IMR-90 (cell line): Measurements from ENCODE around the gene LEKR1.

Experiments
- BHLHE40 ChIP-seq: fragments of 150-350 bp; IDR thresholded peaks from 2 replicates; pipeline ENCODE4 v1.6.1; 2016; ENCODE audit warnings: mild to moderate bottlenecking, low read depth, low read length
- CEBPB ChIP-seq: IDR thresholded peaks from 2 replicates; pipeline ENCODE4 v1.6.1; 2012; ENCODE audit warnings: low read depth, low read length, improper control_type of control experiment
- CHD1 ChIP-seq: IDR thresholded peaks from 2 replicates; pipeline ENCODE4 v1.6.1; 2012; ENCODE audit warnings: low read depth, low read length, improper control_type of control experiment
- MAFK ChIP-seq: IDR thresholded peaks from 2 replicates; pipeline ENCODE4 v1.6.1; 2012; ENCODE audit warnings: low read depth, low read length, improper control_type of control experiment
- MAZ ChIP-seq: IDR thresholded peaks from 2 replicates; pipeline ENCODE4 v1.6.1; 2012; ENCODE audit warnings: low read depth, mild to moderate bottlenecking, low read length, improper control_type of control experiment, moderate library complexity, borderline replicate concordance
- MXI1 ChIP-seq: IDR thresholded peaks from 2 replicates; pipeline ENCODE4 v1.6.1; 2012; ENCODE audit warnings: low read depth, mild to moderate bottlenecking, low read length, moderate library complexity, borderline replicate concordance
- NFE2L2 ChIP-seq: fragments of 150-350 bp; IDR thresholded peaks from 2 replicates; pipeline ENCODE4 v1.6.1; 2016; ENCODE audit warnings: low read depth, mild to moderate bottlenecking, low read length
- POLR2A ChIP-seq: IDR thresholded peaks from 2 replicates; pipeline ENCODE4 v1.6.1; 2012; ENCODE audit warnings: mild to moderate bottlenecking, low read depth, low read length
- RCOR1 ChIP-seq: IDR thresholded peaks from 2 replicates; pipeline ENCODE4 v1.6.1; 2012; ENCODE audit warnings: mild to moderate bottlenecking, low read length, improper control_type of control experiment; ENCODE audit not compliant: insufficient replicate concordance
- RFX5 ChIP-seq: IDR thresholded peaks from 2 replicates; pipeline ENCODE4 v1.8.0; 2012; ENCODE audit warnings: low read depth, mild to moderate bottlenecking, low read length, moderate library complexity
- SMC3 ChIP-seq: fragments of 150-350 bp; IDR thresholded peaks from 2 replicates; pipeline ENCODE4 v1.6.1; 2016; ENCODE audit warnings: low read depth, mild to moderate bottlenecking, antibody characterized with exemption, low read length, moderate library complexity
- TF ChIP-seq, protein P1 (sequence below): conservative IDR thresholded peaks from 2 replicates; pipeline ENCODE4 v1.5.1; 2012; ENCODE audit warnings: mild to moderate bottlenecking, low read depth, low read length, improper control_type of control experiment

DNA sequence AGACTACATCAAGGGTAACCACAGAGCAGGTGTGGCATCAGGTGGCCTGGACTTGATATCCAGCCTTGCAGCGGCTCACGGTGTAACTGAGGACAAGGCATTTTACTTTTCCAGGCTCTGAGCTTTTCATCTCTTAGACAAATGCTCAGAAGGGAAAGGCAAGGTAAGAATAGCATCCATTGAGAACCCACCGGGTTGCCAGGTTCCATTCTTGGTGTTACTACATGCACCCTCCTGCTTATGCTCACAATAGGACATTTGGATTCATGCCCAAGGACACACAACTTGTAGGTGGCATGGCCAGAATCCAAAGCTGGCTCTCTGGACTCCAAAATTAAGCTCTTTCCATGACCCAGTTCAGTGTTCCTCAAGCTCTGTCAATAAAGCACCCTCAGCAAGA lies 248.3 kb downstream of the LEKR1 start:
- TF ChIP-seq, protein P1, sequence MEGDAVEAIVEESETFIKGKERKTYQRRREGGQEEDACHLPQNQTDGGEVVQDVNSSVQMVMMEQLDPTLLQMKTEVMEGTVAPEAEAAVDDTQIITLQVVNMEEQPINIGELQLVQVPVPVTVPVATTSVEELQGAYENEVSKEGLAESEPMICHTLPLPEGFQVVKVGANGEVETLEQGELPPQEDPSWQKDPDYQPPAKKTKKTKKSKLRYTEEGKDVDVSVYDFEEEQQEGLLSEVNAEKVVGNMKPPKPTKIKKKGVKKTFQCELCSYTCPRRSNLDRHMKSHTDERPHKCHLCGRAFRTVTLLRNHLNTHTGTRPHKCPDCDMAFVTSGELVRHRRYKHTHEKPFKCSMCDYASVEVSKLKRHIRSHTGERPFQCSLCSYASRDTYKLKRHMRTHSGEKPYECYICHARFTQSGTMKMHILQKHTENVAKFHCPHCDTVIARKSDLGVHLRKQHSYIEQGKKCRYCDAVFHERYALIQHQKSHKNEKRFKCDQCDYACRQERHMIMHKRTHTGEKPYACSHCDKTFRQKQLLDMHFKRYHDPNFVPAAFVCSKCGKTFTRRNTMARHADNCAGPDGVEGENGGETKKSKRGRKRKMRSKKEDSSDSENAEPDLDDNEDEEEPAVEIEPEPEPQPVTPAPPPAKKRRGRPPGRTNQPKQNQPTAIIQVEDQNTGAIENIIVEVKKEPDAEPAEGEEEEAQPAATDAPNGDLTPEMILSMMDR = no peak
- TF ChIP-seq POLR2A (no peak), NFE2L2 (no peak), CHD1 (no peak), RFX5 (no peak), RCOR1 (no peak), MXI1 (no peak), BHLHE40 (no peak), MAFK (no peak), MAZ (no peak), CEBPB (no peak), SMC3 (no peak)
